H9 (cell line): ENCODE measurements around the gene SORCS2. TPM values are rescaled to one million over a fixed set of nuclear protein-coding genes. Genes with fewer than 3 reads are reported as not detected.

Experiments used
- DNase-seq: peaks from one replicate; pipeline ENCODE4 v3.0.0-alpha.2; 2017
- H2AFZ ChIP-seq: one replicate; pipeline ENCODE4 v1.6.1; 2013; ENCODE audit warnings: mild to moderate bottlenecking, low read length, control low read depth, moderate library complexity
- H2AK5ac ChIP-seq: 2 replicates; pipeline ENCODE4 v1.6.1; 2013; ENCODE audit warnings: low read length, control low read depth, mixed read lengths; ENCODE audit not compliant: insufficient read length
- H2BK120ac ChIP-seq: one replicate; pipeline ENCODE4 v1.6.1; 2013; ENCODE audit warnings: low read depth, mild to moderate bottlenecking, low read length, control low read depth, inconsistent platforms; ENCODE audit not compliant: poor library complexity, severe bottlenecking
- H2BK12ac ChIP-seq: 2 replicates; pipeline ENCODE4 v1.6.1; 2013; ENCODE audit warnings: low read length, control low read depth, mixed read lengths, low read depth; ENCODE audit not compliant: insufficient read length
- H2BK15ac ChIP-seq: 2 replicates; pipeline ENCODE4 v1.6.1; 2013; ENCODE audit warnings: low read depth, low read length, control low read depth
- H2BK20ac ChIP-seq: one replicate; pipeline ENCODE4 v1.6.1; 2013; ENCODE audit warnings: low read depth, mild to moderate bottlenecking, low read length, control low read depth, inconsistent platforms; ENCODE audit not compliant: poor library complexity, severe bottlenecking
- H2BK5ac ChIP-seq: 2 replicates; pipeline ENCODE4 v1.6.1; 2013; ENCODE audit warnings: low read length, control low read depth, mixed read lengths; ENCODE audit not compliant: insufficient read length
- H3K14ac ChIP-seq: 2 replicates; pipeline ENCODE4 v1.6.1; 2013; ENCODE audit warnings: low read length, control low read depth; ENCODE audit not compliant: insufficient read depth
- H3K18ac ChIP-seq: 2 replicates; pipeline ENCODE4 v1.6.1; 2013; ENCODE audit warnings: low read depth, mild to moderate bottlenecking, mixed read lengths, low read length, control low read depth; ENCODE audit not compliant: insufficient read length
- H3K23ac ChIP-seq: 2 replicates; pipeline ENCODE4 v1.6.1; 2013; ENCODE audit warnings: low read length, control low read depth, mixed read lengths, low read depth; ENCODE audit not compliant: insufficient read length
- H3K23me2 ChIP-seq: 2 replicates; pipeline ENCODE4 v1.6.1; 2013; ENCODE audit warnings: low read depth, mild to moderate bottlenecking, mixed read lengths, low read length, control low read depth; ENCODE audit not compliant: insufficient read length, poor library complexity, severe bottlenecking
- H3K27ac ChIP-seq: 2 replicates; pipeline ENCODE4 v1.5.1; 2013; ENCODE audit warnings: low read length, control low read depth, mixed read lengths, low read depth; ENCODE audit not compliant: insufficient read length
- H3K27me3 ChIP-seq: 2 replicates; pipeline ENCODE4 v1.6.1; 2013; ENCODE audit warnings: low read length, control low read depth, inconsistent platforms; ENCODE audit not compliant: insufficient read depth
- H3K4ac ChIP-seq: 2 replicates; pipeline ENCODE4 v1.6.1; 2013; ENCODE audit warnings: low read depth, mild to moderate bottlenecking, control low read depth, inconsistent platforms, low read length, moderate library complexity
- H3K4me1 ChIP-seq: 2 replicates; pipeline ENCODE4 v1.6.1; 2013; ENCODE audit warnings: low read length, control low read depth, inconsistent platforms; ENCODE audit not compliant: insufficient read depth
- H3K4me2 ChIP-seq: 2 replicates; pipeline ENCODE4 v1.6.1; 2013; ENCODE audit warnings: low read length, control low read depth, mixed read lengths; ENCODE audit not compliant: insufficient read length, insufficient read depth
- H3K56ac ChIP-seq: 2 replicates; pipeline ENCODE4 v1.6.1; 2013; ENCODE audit warnings: low read depth, mild to moderate bottlenecking, mixed read lengths, low read length, control low read depth; ENCODE audit not compliant: insufficient read length
- H3K79me1 ChIP-seq: 2 replicates; pipeline ENCODE4 v1.6.1; 2013; ENCODE audit warnings: low read depth, mild to moderate bottlenecking, moderate library complexity, low read length, control low read depth, inconsistent platforms; ENCODE audit not compliant: insufficient read depth, poor library complexity, severe bottlenecking
- H3K79me2 ChIP-seq: 2 replicates; pipeline ENCODE4 v1.6.1; 2013; ENCODE audit warnings: low read length, control low read depth, inconsistent platforms; ENCODE audit not compliant: insufficient read depth
- H3K9ac ChIP-seq: 2 replicates; pipeline ENCODE4 v1.6.1; 2013; ENCODE audit warnings: low read length, control low read depth, mixed read lengths; ENCODE audit not compliant: insufficient read length; ENCODE audit errors: extremely low read depth
- H3K9me3 ChIP-seq: one replicate; pipeline ENCODE4 v1.6.1; 2013; ENCODE audit warnings: low read depth, low read length, inconsistent platforms; ENCODE audit not compliant: control insufficient read depth
- H3T11ph ChIP-seq: one replicate; pipeline ENCODE4 v1.6.1; 2013; ENCODE audit warnings: mild to moderate bottlenecking, low read length, control low read depth, inconsistent platforms
- H4K20me1 ChIP-seq: one replicate; pipeline ENCODE4 v1.6.1; 2013; ENCODE audit not compliant: control insufficient read depth, insufficient read length, insufficient read depth
- H4K5ac ChIP-seq: 2 replicates; pipeline ENCODE4 v1.6.1; 2013; ENCODE audit warnings: low read depth, mild to moderate bottlenecking, mixed read lengths, low read length, control low read depth; ENCODE audit not compliant: insufficient read length
- H4K8ac ChIP-seq: replicated peaks from 2 replicates; pipeline ENCODE4 v1.6.1; 2013; ENCODE audit warnings: low read length, control low read depth, mixed read lengths, low read depth; ENCODE audit not compliant: insufficient read length
- H4K91ac ChIP-seq: 2 replicates; pipeline ENCODE4 v1.6.1; 2013; ENCODE audit warnings: low read depth, mild to moderate bottlenecking, moderate library complexity, mixed read lengths, low read length, control low read depth; ENCODE audit not compliant: insufficient read length
- H3K27ac Mint-ChIP-seq, 3 experiments: 2 replicates in 2 of 3; 3 replicates in 1 of 3; pipeline ENCODE4 v1.8.0; 2020 to 2021; ENCODE audit warnings: mixed read lengths in 3 of 3, mild to moderate bottlenecking in 1 of 3, moderate library complexity in 1 of 3
- H3K27me3 Mint-ChIP-seq: 2 replicates; pipeline ENCODE4 v1.8.0; 2021; ENCODE audit warnings: low read depth, mild to moderate bottlenecking, moderate library complexity, mixed read lengths
- H3K36me3 Mint-ChIP-seq, 3 experiments: 2 replicates in 2 of 3; 3 replicates in 1 of 3; pipeline ENCODE4 v1.8.0; 2020 to 2021; ENCODE audit warnings: low read depth in 3 of 3, mixed read lengths in 3 of 3; ENCODE audit not compliant: insufficient read depth in 1 of 3
- H3K4me1 Mint-ChIP-seq, 2 experiments: 2 replicates each; pipeline ENCODE4 v1.8.0; 2020; ENCODE audit warnings: mixed read lengths in 2 of 2
- H3K4me3 Mint-ChIP-seq, 2 experiments: 2 replicates in 1 of 2; 3 replicates in 1 of 2; pipeline ENCODE4 v1.8.0; 2020 to 2021; ENCODE audit warnings: mild to moderate bottlenecking in 2 of 2, mixed read lengths in 2 of 2, moderate library complexity in 1 of 2
- H3K9me3 Mint-ChIP-seq, 2 experiments: 2 replicates in 1 of 2; 3 replicates in 1 of 2; pipeline ENCODE4 v1.8.0; 2020; ENCODE audit warnings: mild to moderate bottlenecking in 2 of 2, mixed read lengths in 2 of 2, moderate library complexity in 1 of 2
- CTCF ChIP-seq: fragments of 200-600 bp; sonication (generic); conservative IDR thresholded peaks from 3 replicates; pipeline ENCODE4 v1.8.0; 2021; ENCODE audit warnings: antibody characterized with exemption, mild to moderate bottlenecking
- WGBS: extraction: QIAGEN DNeasy Blood & Tissue Kit; methylation state at CpG from one replicate; pipeline ENCODE4 v1.1.7; 2013; ENCODE audit warnings: missing lambda C conversion rate, low lambda C conversion rate, mixed read lengths; ENCODE audit not compliant: insufficient read length; ENCODE audit errors: extremely low coverage; 5-methylcytosine and 5-hydroxymethylcytosine counted together
- total RNA-seq: library from RNA; stranded (reverse); gene quantifications from 2 replicates; pipeline ENCODE4 v1.2.1, GENCODE V29; 2021

SORCS2 gene
- total RNA-seq, 1 experiment from 2014 or later, result 0.57 TPM

GRCh38 chr4:7739077-7739917 is 547.0 kb downstream of the SORCS2 start:
- no peaks in the 10 kb centered on the region for H3K9me3 ChIP-seq
- no peak overlapping the region for H3K27ac Mint-ChIP-seq
- no CpG with 5 or more reads among the region's 37 CpGs for WGBS
- H3K9me3 Mint-ChIP-seq, result no peaks in the 10 kb centered on the region
- H2AFZ ChIP-seq, result no peak overlapping the region
- no peak for DNase-seq
- H2BK12ac ChIP-seq, result no peak overlapping the region
- 0 out of 4 replicates have a peak, but pooled peaks cover 0 to 2% of the 10 kb centered on the region in 2 experiments for H3K4me1 Mint-ChIP-seq
- TF ChIP-seq CTCF, result no peak
- no peak overlapping the region for H3K4me3 Mint-ChIP-seq
- no peaks in the 10 kb centered on the region for H3K79me1 ChIP-seq
- H2BK20ac ChIP-seq, result no peak overlapping the region
- no peak overlapping the region for H3K4ac ChIP-seq
- H4K91ac ChIP-seq, result no peak overlapping the region
- H3K27me3 Mint-ChIP-seq, result peaks cover 7% of the 10 kb centered on the region
- H3K18ac ChIP-seq, result no peak overlapping the region
- no peaks in the 10 kb centered on the region for H3K27me3 ChIP-seq
- H2BK15ac ChIP-seq, result no peak overlapping the region
- no peaks in the 10 kb centered on the region for H4K20me1 ChIP-seq
- H3K4me2 ChIP-seq, result no peak overlapping the region
- no peak overlapping the region for H3T11ph ChIP-seq
- no peak overlapping the region for H2AK5ac ChIP-seq
- H3K36me3 Mint-ChIP-seq, result no peaks in the 10 kb centered on the region
- no peak overlapping the region for H4K5ac ChIP-seq
- no peak overlapping the region for H4K8ac ChIP-seq
- H3K9ac ChIP-seq, result no peak overlapping the region
- H3K56ac ChIP-seq, result no peak overlapping the region
- H3K79me2 ChIP-seq, result no peaks in the 10 kb centered on the region
- H3K23me2 ChIP-seq, result no peaks in the 10 kb centered on the region
- no peak overlapping the region for H3K14ac ChIP-seq
- no peak overlapping the region for H2BK5ac ChIP-seq
- no peak overlapping the region for H2BK120ac ChIP-seq
- H3K27ac ChIP-seq, result no peak overlapping the region
- no peaks in the 10 kb centered on the region for H3K4me1 ChIP-seq
- H3K23ac ChIP-seq, result no peak overlapping the region
